Hepatocyte (in vitro differentiated cells): ENCODE measurements around the gene SYNGR4.

Experiments used
- EZH2phosphoT487 ChIP-seq: fragments of 200-600 bp; sonication (generic); IDR thresholded peaks from one replicate; pipeline ENCODE4 v1.6.1; 2018; ENCODE audit warnings: antibody characterized with exemption, mild to moderate bottlenecking, low read depth, moderate library complexity; ENCODE audit not compliant: unreplicated experiment, severe bottlenecking
- TF ChIP-seq, protein P1 (sequence below): fragments of 200-600 bp; sonication (generic); IDR thresholded peaks from 2 replicates; pipeline ENCODE4 v1.5.1; 2016; ENCODE audit warnings: antibody characterized with exemption, mild to moderate bottlenecking; ENCODE audit not compliant: poor library complexity

DNA sequence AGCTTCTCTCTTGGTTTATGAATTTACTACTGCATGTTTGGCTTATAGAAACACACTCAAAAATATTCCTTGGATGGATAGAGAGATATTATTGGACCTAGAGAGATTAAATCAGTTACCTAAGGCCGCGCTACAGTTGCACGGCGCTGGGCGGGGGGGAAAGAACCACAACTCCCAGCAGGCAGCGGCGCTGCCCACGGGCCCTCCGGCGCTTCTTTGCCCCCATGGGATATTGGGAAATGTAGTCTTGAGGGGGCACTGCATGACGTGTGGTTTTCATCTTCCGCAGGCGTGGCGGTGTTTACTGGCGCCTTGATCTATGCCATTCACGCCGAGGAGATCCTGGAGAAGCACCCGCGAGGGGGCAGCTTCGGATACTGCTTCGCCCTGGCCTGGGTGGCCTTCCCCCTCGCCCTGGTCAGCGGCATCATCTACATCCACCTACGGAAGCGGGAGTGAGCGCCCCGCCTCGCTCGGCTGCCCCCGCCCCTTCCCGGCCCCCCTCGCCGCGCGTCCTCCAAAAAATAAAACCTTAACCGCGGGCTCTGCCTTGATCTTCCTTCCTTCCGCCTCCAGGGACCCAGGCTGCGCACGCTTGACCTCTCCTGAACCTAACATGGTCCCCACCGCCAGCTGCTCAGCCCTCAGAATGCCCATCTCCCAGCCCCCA, 34.0 kb upstream of the SYNGR4 start:
- TF ChIP-seq, protein P1, sequence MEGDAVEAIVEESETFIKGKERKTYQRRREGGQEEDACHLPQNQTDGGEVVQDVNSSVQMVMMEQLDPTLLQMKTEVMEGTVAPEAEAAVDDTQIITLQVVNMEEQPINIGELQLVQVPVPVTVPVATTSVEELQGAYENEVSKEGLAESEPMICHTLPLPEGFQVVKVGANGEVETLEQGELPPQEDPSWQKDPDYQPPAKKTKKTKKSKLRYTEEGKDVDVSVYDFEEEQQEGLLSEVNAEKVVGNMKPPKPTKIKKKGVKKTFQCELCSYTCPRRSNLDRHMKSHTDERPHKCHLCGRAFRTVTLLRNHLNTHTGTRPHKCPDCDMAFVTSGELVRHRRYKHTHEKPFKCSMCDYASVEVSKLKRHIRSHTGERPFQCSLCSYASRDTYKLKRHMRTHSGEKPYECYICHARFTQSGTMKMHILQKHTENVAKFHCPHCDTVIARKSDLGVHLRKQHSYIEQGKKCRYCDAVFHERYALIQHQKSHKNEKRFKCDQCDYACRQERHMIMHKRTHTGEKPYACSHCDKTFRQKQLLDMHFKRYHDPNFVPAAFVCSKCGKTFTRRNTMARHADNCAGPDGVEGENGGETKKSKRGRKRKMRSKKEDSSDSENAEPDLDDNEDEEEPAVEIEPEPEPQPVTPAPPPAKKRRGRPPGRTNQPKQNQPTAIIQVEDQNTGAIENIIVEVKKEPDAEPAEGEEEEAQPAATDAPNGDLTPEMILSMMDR, result no peak
- TF ChIP-seq EZH2phosphoT487, result no peak
